ENCODE results near the gene ALKBH2. TPM values are rescaled to one million over a fixed set of nuclear protein-coding genes. Genes with fewer than 3 reads are reported as not detected.
A peak's percentile ranks its signal among the peaks of the same experiment; 100 is the strongest.

ALKBH2 gene
- total and polyA plus RNA-seq, 2 experiments from 2014 or later, result 16.4 to 35.9 TPM

DNA sequence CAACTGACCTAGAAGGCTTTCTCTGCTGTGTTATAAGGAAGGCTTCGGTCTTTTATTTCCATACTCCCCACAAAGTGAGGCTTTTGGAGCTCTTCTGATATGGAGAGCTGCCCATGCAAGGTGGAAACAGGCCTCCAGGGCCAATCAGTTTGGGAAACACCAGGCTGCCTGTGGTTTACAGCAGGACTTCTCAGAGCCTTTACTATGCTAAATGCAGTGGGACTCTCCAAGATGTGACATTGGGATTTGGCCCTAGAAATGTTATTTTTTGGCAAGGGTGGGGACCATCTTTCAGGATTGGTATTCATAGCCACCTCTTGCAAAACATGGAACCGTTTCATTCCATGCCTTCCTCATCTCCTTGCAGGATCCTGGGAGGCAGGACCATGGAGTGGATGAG lies 26.8 kb upstream of the ALKBH2 start:
- TF ChIP-seq, protein P1, sequence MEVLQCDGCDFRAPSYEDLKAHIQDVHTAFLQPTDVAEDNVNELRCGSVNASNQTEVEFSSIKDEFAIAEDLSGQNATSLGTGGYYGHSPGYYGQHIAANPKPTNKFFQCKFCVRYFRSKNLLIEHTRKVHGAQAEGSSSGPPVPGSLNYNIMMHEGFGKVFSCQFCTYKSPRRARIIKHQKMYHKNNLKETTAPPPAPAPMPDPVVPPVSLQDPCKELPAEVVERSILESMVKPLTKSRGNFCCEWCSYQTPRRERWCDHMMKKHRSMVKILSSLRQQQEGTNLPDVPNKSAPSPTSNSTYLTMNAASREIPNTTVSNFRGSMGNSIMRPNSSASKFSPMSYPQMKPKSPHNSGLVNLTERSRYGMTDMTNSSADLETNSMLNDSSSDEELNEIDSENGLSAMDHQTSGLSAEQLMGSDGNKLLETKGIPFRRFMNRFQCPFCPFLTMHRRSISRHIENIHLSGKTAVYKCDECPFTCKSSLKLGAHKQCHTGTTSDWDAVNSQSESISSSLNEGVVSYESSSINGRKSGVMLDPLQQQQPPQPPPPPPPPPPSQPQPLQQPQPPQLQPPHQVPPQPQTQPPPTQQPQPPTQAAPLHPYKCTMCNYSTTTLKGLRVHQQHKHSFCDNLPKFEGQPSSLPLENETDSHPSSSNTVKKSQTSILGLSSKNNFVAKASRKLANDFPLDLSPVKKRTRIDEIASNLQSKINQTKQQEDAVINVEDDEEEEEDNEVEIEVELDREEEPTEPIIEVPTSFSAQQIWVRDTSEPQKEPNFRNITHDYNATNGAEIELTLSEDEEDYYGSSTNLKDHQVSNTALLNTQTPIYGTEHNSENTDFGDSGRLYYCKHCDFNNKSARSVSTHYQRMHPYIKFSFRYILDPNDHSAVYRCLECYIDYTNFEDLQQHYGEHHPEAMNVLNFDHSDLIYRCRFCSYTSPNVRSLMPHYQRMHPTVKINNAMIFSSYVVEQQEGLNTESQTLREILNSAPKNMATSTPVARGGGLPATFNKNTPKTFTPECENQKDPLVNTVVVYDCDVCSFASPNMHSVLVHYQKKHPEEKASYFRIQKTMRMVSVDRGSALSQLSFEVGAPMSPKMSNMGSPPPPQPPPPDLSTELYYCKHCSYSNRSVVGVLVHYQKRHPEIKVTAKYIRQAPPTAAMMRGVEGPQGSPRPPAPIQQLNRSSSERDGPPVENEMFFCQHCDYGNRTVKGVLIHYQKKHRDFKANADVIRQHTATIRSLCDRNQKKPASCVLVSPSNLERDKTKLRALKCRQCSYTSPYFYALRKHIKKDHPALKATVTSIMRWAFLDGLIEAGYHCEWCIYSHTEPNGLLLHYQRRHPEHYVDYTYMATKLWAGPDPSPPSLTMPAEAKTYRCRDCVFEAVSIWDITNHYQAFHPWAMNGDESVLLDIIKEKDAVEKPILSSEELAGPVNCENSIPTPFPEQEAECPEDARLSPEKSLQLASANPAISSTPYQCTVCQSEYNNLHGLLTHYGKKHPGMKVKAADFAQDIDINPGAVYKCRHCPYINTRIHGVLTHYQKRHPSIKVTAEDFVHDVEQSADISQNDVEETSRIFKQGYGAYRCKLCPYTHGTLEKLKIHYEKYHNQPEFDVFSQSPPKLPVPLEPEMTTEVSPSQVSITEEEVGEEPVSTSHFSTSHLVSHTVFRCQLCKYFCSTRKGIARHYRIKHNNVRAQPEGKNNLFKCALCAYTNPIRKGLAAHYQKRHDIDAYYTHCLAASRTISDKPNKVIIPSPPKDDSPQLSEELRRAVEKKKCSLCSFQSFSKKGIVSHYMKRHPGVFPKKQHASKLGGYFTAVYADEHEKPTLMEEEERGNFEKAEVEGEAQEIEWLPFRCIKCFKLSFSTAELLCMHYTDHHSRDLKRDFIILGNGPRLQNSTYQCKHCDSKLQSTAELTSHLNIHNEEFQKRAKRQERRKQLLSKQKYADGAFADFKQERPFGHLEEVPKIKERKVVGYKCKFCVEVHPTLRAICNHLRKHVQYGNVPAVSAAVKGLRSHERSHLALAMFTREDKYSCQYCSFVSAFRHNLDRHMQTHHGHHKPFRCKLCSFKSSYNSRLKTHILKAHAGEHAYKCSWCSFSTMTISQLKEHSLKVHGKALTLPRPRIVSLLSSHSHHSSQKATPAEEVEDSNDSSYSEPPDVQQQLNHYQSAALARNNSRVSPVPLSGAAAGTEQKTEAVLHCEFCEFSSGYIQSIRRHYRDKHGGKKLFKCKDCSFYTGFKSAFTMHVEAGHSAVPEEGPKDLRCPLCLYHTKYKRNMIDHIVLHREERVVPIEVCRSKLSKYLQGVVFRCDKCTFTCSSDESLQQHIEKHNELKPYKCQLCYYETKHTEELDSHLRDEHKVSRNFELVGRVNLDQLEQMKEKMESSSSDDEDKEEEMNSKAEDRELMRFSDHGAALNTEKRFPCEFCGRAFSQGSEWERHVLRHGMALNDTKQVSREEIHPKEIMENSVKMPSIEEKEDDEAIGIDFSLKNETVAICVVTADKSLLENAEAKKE (CRISPR knock-in tag; IDR thresholded peaks at IDR 0.05), result no peak

DNA sequence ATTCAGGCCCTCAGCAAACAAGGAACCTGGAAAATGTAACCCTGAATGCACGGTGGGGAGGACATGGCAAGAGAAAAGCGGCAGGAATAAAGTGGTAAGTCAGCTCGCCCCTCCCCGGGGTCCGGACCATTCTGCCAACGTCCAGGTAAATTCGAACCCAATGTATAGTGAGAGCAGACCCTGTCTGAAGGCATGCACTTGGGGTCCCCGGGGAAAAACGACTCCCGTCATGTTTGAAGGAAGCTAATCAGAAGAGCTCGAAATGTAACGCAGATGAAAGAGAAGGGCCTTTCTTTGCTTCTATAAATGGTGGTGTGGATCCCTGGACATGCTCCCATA lies 23.3 kb upstream of the ALKBH2 start:
- H3K4me1 Mint-ChIP-seq, result peaks cover 19% of the 10 kb centered on the region
- ATAC-seq (no peak), DNase-seq (ENCODE audit: low spot score) (no peak)
- peaks cover 3% of the 10 kb centered on the region for H3K27me3 Mint-ChIP-seq (ENCODE audit: insufficient read depth, low read depth, poor library complexity)
- Histone ChIP-seq H3K4me3 (no peak overlapping the region), H3K9me2 (ENCODE audit: insufficient read depth) (no peaks in the 10 kb centered on the region), H3K4me1 (ENCODE audit: insufficient read depth) (peaks cover 2% of the 10 kb centered on the region; the same call in 1 of the 2 replicates), H3K4me2 (no peak overlapping the region), H2AFZ (peak overlapping the region; percentile 52; the same call in 1 of the 2 replicates), H4K20me1 (replicated peaks; ENCODE audit: insufficient read depth) (no peaks in the 10 kb centered on the region), H3F3A (replicated peaks; ENCODE audit: low read depth) (0 out of 2 replicates have a peak, but pooled peaks cover 2% of the 10 kb centered on the region), H3K27me3 (ENCODE audit: insufficient read depth) (no peaks in the 10 kb centered on the region), H3K79me2 (replicated peaks; ENCODE audit: insufficient read depth) (no peaks in the 10 kb centered on the region), H3K36me3 (ENCODE audit: insufficient read depth) (no peaks in the 10 kb centered on the region), H3K27ac (ENCODE audit: low read depth) (no peak overlapping the region)
- H3K36me3 Mint-ChIP-seq (ENCODE audit: low read depth), result no peaks in the 10 kb centered on the region
- H3K27ac Mint-ChIP-seq, result no peak overlapping the region
- H3K9me3 Mint-ChIP-seq, result no peaks in the 10 kb centered on the region
- no peak overlapping the region for H3K4me3 Mint-ChIP-seq
- TF ChIP-seq STAT1 (IDR thresholded peaks at IDR 0.05; ENCODE audit: unreplicated experiment) (no peak), EZH2 (IDR thresholded peaks at IDR 0.05; ENCODE audit: low read depth, unreplicated experiment) (no peak), JUNB (IDR thresholded peaks at IDR 0.05; ENCODE audit: unreplicated experiment) (no peak), ZNF331 (CRISPR knock-in tag; IDR thresholded peaks at IDR 0.05; ENCODE audit: low read depth) (no peak)
- TF ChIP-seq, protein P1 (CRISPR knock-in tag; IDR thresholded peaks at IDR 0.05), result no peak

More for the DNA sequence above, 26.8 kb upstream of the ALKBH2 start:
- no peak for DNase-seq (ENCODE audit: low spot score)
- no peak for ATAC-seq
- Histone ChIP-seq H3K4me1 (ENCODE audit: insufficient read depth) (no peaks in the 10 kb centered on the region), H3K79me2 (replicated peaks; ENCODE audit: insufficient read depth) (no peaks in the 10 kb centered on the region), H2AFZ (no peak overlapping the region), H4K20me1 (replicated peaks; ENCODE audit: insufficient read depth) (no peaks in the 10 kb centered on the region), H3K36me3 (ENCODE audit: insufficient read depth) (no peaks in the 10 kb centered on the region), H3F3A (replicated peaks; ENCODE audit: low read depth) (no peaks in the 10 kb centered on the region), H3K9me2 (ENCODE audit: insufficient read depth) (no peaks in the 10 kb centered on the region), H3K4me3 (no peak overlapping the region), H3K4me2 (no peak overlapping the region), H3K27me3 (ENCODE audit: insufficient read depth) (no peaks in the 10 kb centered on the region), H3K27ac (ENCODE audit: low read depth) (no peak overlapping the region)
- Mint-ChIP-seq H3K36me3 (ENCODE audit: low read depth) (no peaks in the 10 kb centered on the region), H3K4me1 (peaks cover 15% of the 10 kb centered on the region), H3K4me3 (no peak overlapping the region), H3K9me3 (no peaks in the 10 kb centered on the region), H3K27me3 (ENCODE audit: insufficient read depth, low read depth, poor library complexity) (peaks cover 5% of the 10 kb centered on the region), H3K27ac (no peak overlapping the region)
